K562 (cell line): Measurements from ENCODE around the gene METRNL. TPM values are rescaled to one million over a fixed set of nuclear protein-coding genes. Genes with fewer than 3 reads are reported as not detected.

ENCODE experiments used
- AFF1 ChIP-seq, 2 experiments: fragments of 450-650 bp; IDR thresholded peaks; 2 replicates each; pipeline ENCODE4 v1.6.1; 2018; ENCODE audit warnings: mild to moderate bottlenecking in 2 of 2, low read depth in 1 of 2; ENCODE audit not compliant: partially characterized antibody in 2 of 2
- JUND ChIP-seq, 2 experiments: IDR thresholded peaks; 2 replicates in 1 of 2; 3 replicates in 1 of 2; pipeline ENCODE4 v1.6.1; 2011; ENCODE audit warnings: borderline replicate concordance in 2 of 2, low read depth in 2 of 2, low read length in 2 of 2, improper control_type of control experiment in 1 of 2, missing biosample characterization in 1 of 2, missing genetic modification characterization in 1 of 2, missing genetic modification reagents in 1 of 2
- MAZ ChIP-seq, 2 experiments: fragments of 450-650 bp in 1 of 2; sonication (generic) in 1 of 2; formaldehyde crosslinking; IDR thresholded peaks in 1 of 2; conservative IDR thresholded peaks in 1 of 2; 2 replicates each; pipeline versions ENCODE4 v1.4.0 to v1.5.0; 2020; ENCODE audit warnings: mild to moderate bottlenecking in 1 of 2, missing genetic modification reagents in 1 of 2
- MED1 ChIP-seq: sonication (generic); formaldehyde crosslinking; IDR thresholded peaks from 2 replicates; pipeline ENCODE4 v1.8.1; 2023; ENCODE audit warnings: missing genetic modification reagents, borderline replicate concordance
- PPARD ChIP-seq: fragments of 250-450 bp; sonication (Bioruptor Pico); IDR thresholded peaks from 2 replicates; pipeline ENCODE4 v1.8.0; 2022; ENCODE audit warnings: inconsistent platforms, mild to moderate bottlenecking, moderate library complexity
- RBM39 ChIP-seq: fragments of 200-400 bp; formaldehyde crosslinking; optimal IDR thresholded peaks from 2 replicates; pipeline ENCODE3; 2018; ENCODE audit warnings: low read depth, low read length
- SETDB1 ChIP-seq: IDR thresholded peaks from one replicate; pipeline ENCODE4 v1.6.1; 2012; ENCODE audit warnings: low read length, control low read depth, inconsistent platforms
- SOX6 ChIP-seq: fragments of 450-650 bp; IDR thresholded peaks from 2 replicates; pipeline ENCODE4 v1.6.1; 2014; ENCODE audit warnings: mild to moderate bottlenecking
- ZNF165 ChIP-seq: fragments of 250-450 bp; sonication (Bioruptor Pico); IDR thresholded peaks from 2 replicates; pipeline ENCODE4 v1.4.0; 2020; ENCODE audit warnings: borderline replicate concordance
- ZNF318 ChIP-seq, 2 experiments: fragments of 450-650 bp; IDR thresholded peaks; 2 replicates each; pipeline ENCODE4 v1.6.1; 2016; ENCODE audit warnings: mild to moderate bottlenecking in 2 of 2, borderline replicate concordance in 1 of 2, low read depth in 1 of 2, moderate library complexity in 1 of 2
- ZNF780A ChIP-seq: fragments of 250-450 bp; sonication (Bioruptor Pico); IDR thresholded peaks from 2 replicates; pipeline ENCODE4 v1.5.0; 2021; ENCODE audit warnings: mild to moderate bottlenecking
- polyA plus RNA-seq, 8 experiments: library from polyadenylated mRNA; depleted of rRNA in 4 of 8; stranded (reverse) in 5 of 8; unstranded in 3 of 8; fragments of >200 nt; fragmentation: Nextera tagmentation in 2 of 8; fragmentation: Illumina TruSeq in 1 of 8; extraction: Ambion mirVana in 2 of 8; extraction: Trizol in 1 of 8; gene quantifications; 2 replicates each; pipeline versions ENCODE4 v1.2.1 to v1.2.3, GENCODE V29; 2011 to 2014; ENCODE audit warnings: inconsistent platforms in 1 of 8, missing spikeins in 1 of 8
- total RNA-seq, 7 experiments: library from RNA; depleted of rRNA in 6 of 7; stranded (reverse); fragments of >200 nt in 6 of 7; fragmentation: Illumina TruSeq in 2 of 7; extraction: Trizol in 2 of 7; gene quantifications; 2 replicates each; pipeline versions ENCODE4 v1.2.1 to v1.2.3, GENCODE V29; 2011 to 2021; ENCODE audit warnings: low replicate concordance in 1 of 7

Gene METRNL
- total and polyA plus RNA-seq, 9 of the 15 experiments (the other 6 are each of a cell fraction or from before 2014, with no cell fraction given), result 0.17 to 31.8 (median 2.9) TPM

- no peak for TF ChIP-seq PPARD (CRISPR knock-in tag)
- no peak for TF ChIP-seq SETDB1
- TF ChIP-seq SOX6, result 0 out of 2 replicates have a peak, but pooled peaks have one; percentile 9
- TF ChIP-seq RBM39, result no peak
- TF ChIP-seq AFF1 (IDR thresholded peaks at IDR 0.05; ENCODE audit: low read depth in 1 of 2, partially characterized antibody in 2 of 2), result no peak
- no peak for TF ChIP-seq ZNF780A (CRISPR knock-in tag)
- TF ChIP-seq MED1 (CRISPR knock-in tag), result no peak
- no peak for TF ChIP-seq ZNF318 (IDR thresholded peaks at IDR 0.05; ENCODE audit: borderline replicate concordance in 1 of 2, low read depth in 1 of 2)
- no peak for TF ChIP-seq MAZ (CRISPR knock-in tag; conservative IDR thresholded peaks at IDR 0.05 in 1 of 2, IDR thresholded peaks at IDR 0.05 in 1 of 2)
- peak; percentile 70; the same call in 1 of the 2 replicates for TF ChIP-seq JUND (IDR thresholded peaks at IDR 0.05; ENCODE audit: borderline replicate concordance, low read depth, low read length)
- no peak; the same call in 2 of the 3 replicates for TF ChIP-seq JUND (tag; IDR thresholded peaks at IDR 0.05; ENCODE audit: borderline replicate concordance, low read depth, low read length)
- no peak for TF ChIP-seq ZNF165 (CRISPR knock-in tag)
Measured at GRCh38 chr17:83109793-83110645, 30.6 kb downstream of the METRNL start (continued).
